Measurements from ENCODE around the gene MAN1C1.

- TF ChIP-seq CTCF (IDR thresholded peaks at IDR 0.05; ENCODE audit: borderline replicate concordance, extremely low read depth, low read length, poor library complexity, severe bottlenecking) (no peak), EZH2 (IDR thresholded peaks at IDR 0.05; ENCODE audit: borderline replicate concordance, low read depth, low read length, severe bottlenecking) (no peak)
Measured at GRCh38 chr1:25756215-25756614, 139.6 kb downstream of the MAN1C1 start.
